Endothelial cell of umbilical vein (primary cell): Measurements from ENCODE around the gene BEND4. TPM values are rescaled to one million over a fixed set of nuclear protein-coding genes. Genes with fewer than 3 reads are reported as not detected.

Experiments used
- BruUV-seq: library from RNA; stranded (reverse); fragments of 400-500 nt; replicated peaks from 2 replicates; lab custom pipeline; 2021; lab: Mats Ljungman, UMichigan
- CTCF ChIA-PET: fragments of 300-600, 350-600 bp; sonication (Branson Sonifier 250); formaldehyde crosslinking; loops from one replicate; lab custom pipeline; 2021; ENCODE audit warnings: antibody characterized with exemption, inconsistent platforms; lab: Charles Lee
- POLR2A ChIA-PET: fragments of 300-600, 350-600 bp; sonication (Branson Sonifier 250); formaldehyde crosslinking; loops from one replicate; lab custom pipeline; 2021; ENCODE audit warnings: antibody characterized with exemption, inconsistent platforms; lab: Charles Lee
- DNase-seq: peaks from one replicate; pipeline ENCODE4 v3.0.0-alpha.2; 2011; ENCODE audit warnings: low read depth, low spot score
- FAIRE-seq: peaks from 2 replicates; lab custom pipeline; 2011; peaks lifted over from hg19 to GRCh38; lab: Jason Lieb, UNC
- H2AFZ ChIP-seq: 2 replicates; pipeline ENCODE4 v1.6.0; 2012; ENCODE audit warnings: low read depth, low read length, control low read depth, inconsistent platforms
- H3K27ac ChIP-seq: 2 replicates; pipeline ENCODE4 v1.5.1; 2011; ENCODE audit warnings: low read depth, mild to moderate bottlenecking, control low read depth, low read length, moderate library complexity; ENCODE audit not compliant: insufficient read depth
- H3K27me3 ChIP-seq, 2 experiments: 2 replicates each; pipeline versions ENCODE4 v1.6.0 to v1.6.1; 2011; ENCODE audit warnings: low read length in 2 of 2, mixed read lengths in 1 of 2; ENCODE audit not compliant: control insufficient read depth in 2 of 2, insufficient read depth in 2 of 2
- H3K36me3 ChIP-seq, 2 experiments: 2 replicates in 1 of 2; 3 replicates in 1 of 2; pipeline ENCODE4 v1.5.1; 2011; ENCODE audit warnings: low read length in 2 of 2, mild to moderate bottlenecking in 1 of 2, moderate library complexity in 1 of 2; ENCODE audit not compliant: control insufficient read depth in 2 of 2, insufficient read depth in 2 of 2; ENCODE audit errors: extremely low read depth in 1 of 2
- H3K4me1 ChIP-seq: 3 replicates; pipeline ENCODE4 v1.5.1; 2011; ENCODE audit warnings: mild to moderate bottlenecking, low read length; ENCODE audit not compliant: control insufficient read depth, insufficient read depth; ENCODE audit errors: extremely low read depth
- H3K4me2 ChIP-seq: 2 replicates; pipeline ENCODE4 v1.6.1; 2011; ENCODE audit warnings: low read length, control low read depth, mixed read lengths; ENCODE audit not compliant: insufficient read depth
- H3K4me3 ChIP-seq, 3 experiments: fragments of 200-600 bp in 1 of 3; sonication (generic), shearing (Covaris generic) in 1 of 3; replicated peaks in 1 of 3; 2 replicates each; pipeline ENCODE4 v1.5.1; 2011 to 2016; ENCODE audit warnings: control low read depth in 3 of 3, low read length in 3 of 3, mild to moderate bottlenecking in 2 of 3, inconsistent platforms in 1 of 3, low read depth in 1 of 3, moderate library complexity in 1 of 3; ENCODE audit not compliant: insufficient read depth in 1 of 3
- H3K79me2 ChIP-seq: 2 replicates; pipeline ENCODE4 v1.6.0; 2012; ENCODE audit warnings: low read length, inconsistent platforms; ENCODE audit not compliant: control insufficient read depth, insufficient read depth
- H3K9ac ChIP-seq: replicated peaks from 2 replicates; pipeline ENCODE3; 2011; ENCODE audit warnings: low read length, control low read depth; ENCODE audit not compliant: insufficient read depth; ENCODE audit errors: extremely low read depth
- H3K9me1 ChIP-seq: replicated peaks from 3 replicates; pipeline ENCODE4 v1.6.0; 2011; ENCODE audit warnings: mild to moderate bottlenecking, low read length; ENCODE audit not compliant: control insufficient read depth, insufficient read depth; ENCODE audit errors: extremely low read depth
- H3K9me3 ChIP-seq: replicated peaks from 2 replicates; pipeline ENCODE4 v1.5.1; 2012; ENCODE audit warnings: low read length, inconsistent platforms; ENCODE audit not compliant: control insufficient read depth, insufficient read depth
- H4K20me1 ChIP-seq: replicated peaks from 2 replicates; pipeline ENCODE3; 2011; ENCODE audit warnings: mild to moderate bottlenecking, low read length; ENCODE audit not compliant: control insufficient read depth, insufficient read depth; ENCODE audit errors: extremely low read depth
- CTCF ChIP-seq, 2 donors: IDR thresholded peaks; 1 replicate in 1 of 2; 2 replicates in 1 of 2; pipeline ENCODE4 v1.5.1; 2011; ENCODE audit warnings: low read length in 2 of 2, mild to moderate bottlenecking in 2 of 2, moderate library complexity in 2 of 2, control low read depth in 1 of 2, inconsistent platforms in 1 of 2, low read depth in 1 of 2; ENCODE audit not compliant: insufficient read depth in 1 of 2; ENCODE audit errors: extremely low read depth in 1 of 2
- EZH2 ChIP-seq: IDR thresholded peaks from 2 replicates; pipeline ENCODE4 v1.6.1; 2012; ENCODE audit warnings: borderline replicate concordance, low read depth, mild to moderate bottlenecking, moderate library complexity, low read length, inconsistent platforms; ENCODE audit not compliant: severe bottlenecking
- GATA2 ChIP-seq: IDR thresholded peaks from 2 replicates; pipeline ENCODE4 v1.7.0; 2011; ENCODE audit warnings: low read depth, mild to moderate bottlenecking, moderate library complexity, mixed read lengths, low read length; ENCODE audit not compliant: insufficient read length, insufficient read depth
- JUN ChIP-seq: IDR thresholded peaks from 2 replicates; pipeline ENCODE4 v1.6.1; 2011; ENCODE audit warnings: borderline replicate concordance, low read depth; ENCODE audit not compliant: insufficient read length, insufficient read depth
- MYC ChIP-seq: IDR thresholded peaks from one replicate; pipeline ENCODE4 v1.6.1; 2011; ENCODE audit warnings: mild to moderate bottlenecking, low read depth, low read length
- POLR2AphosphoS5 ChIP-seq: IDR thresholded peaks from 2 replicates; pipeline ENCODE4 v1.6.1; 2012; ENCODE audit warnings: low read depth, mild to moderate bottlenecking, control low read depth, low read length, moderate library complexity; ENCODE audit not compliant: insufficient read depth
- dilution Hi-C: fragments of 300-500 bp; cut with MboI; formaldehyde crosslinking; loops from one replicate; pipeline ENCODE4 v1.15.0; 2019; ENCODE audit warnings: low sequenced_read_pairs; ENCODE audit not compliant: extremely low pct_ligation_motif_present
- intact Hi-C: fragments of 100-400 bp; cut with micrococcal nuclease; formaldehyde crosslinking; loops from one replicate; pipeline ENCODE4 v1.10.0; 2022
- polyA plus RNA-seq, 4 experiments: library from polyadenylated mRNA; depleted of rRNA in 3 of 4; stranded (reverse) in 3 of 4; unstranded in 1 of 4; fragments of >200 nt; gene quantifications; 2 replicates each; pipeline versions ENCODE4 v1.2.1 to v1.2.3, GENCODE V29; 2011 to 2012; ENCODE audit warnings: missing spikeins in 1 of 4
- total RNA-seq: library from RNA; stranded (reverse); gene quantifications from 2 replicates; pipeline ENCODE4 v1.2.3, GENCODE V29; 2021

The BEND4 gene
- total and polyA plus RNA-seq, 2 donors (not counting 3 experiments of a cell fraction or from before 2014, with no cell fraction given): 0.01 to 0.27 TPM

DNA sequence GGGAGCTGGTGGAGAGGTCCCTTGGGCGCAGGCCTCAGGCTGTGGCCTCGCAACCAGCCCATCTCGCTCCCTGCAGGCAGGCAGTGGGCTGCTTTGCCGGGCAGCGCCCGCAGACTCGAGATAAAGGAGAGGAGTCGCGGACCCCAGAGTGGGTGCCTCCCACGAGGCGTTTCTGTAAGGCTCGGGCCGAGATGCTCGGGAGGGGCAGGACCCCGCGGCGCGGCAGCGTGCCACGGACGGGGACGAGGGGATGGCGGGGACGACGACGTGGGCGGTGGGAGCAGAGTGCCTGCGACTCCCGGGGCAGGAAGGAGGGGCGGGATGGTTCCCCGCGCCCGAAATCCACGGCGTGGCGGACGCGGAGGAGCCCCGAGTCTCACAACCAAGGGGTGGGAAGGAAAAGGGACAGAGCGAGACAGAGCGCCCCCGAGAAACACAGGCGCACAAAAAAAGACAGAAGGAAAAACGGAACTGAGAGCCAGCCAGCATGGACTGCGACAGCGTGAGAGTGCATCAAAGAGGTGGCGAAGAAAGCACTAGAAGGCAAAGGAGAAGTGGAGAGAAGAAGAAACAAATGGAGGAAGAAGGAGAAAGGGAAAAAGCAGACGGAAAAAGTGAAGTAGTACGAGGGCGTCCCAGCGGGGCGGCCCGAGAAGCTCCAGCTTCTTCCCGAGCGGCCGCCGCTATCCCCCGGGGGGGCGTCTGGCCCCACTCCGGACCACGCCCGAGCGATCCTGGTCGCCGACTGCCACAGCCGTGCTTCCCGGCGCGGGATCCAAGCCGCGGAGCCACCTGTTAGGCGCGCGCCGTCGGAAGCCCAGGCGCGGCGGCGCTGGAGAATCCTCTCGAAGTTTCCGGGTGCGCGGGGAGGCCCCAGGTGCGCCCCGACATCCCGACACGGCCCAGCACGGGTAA lies 1.5 kb downstream of the BEND4 start:
- H4K20me1 ChIP-seq: no peaks in the 10 kb centered on the region
- no peaks in the 10 kb centered on the region for H3K9me3 ChIP-seq
- FAIRE-seq (no peak), DNase-seq (no peak)
- ChIA-PET POLR2A (no interaction called here), CTCF (no interaction called here)
- H3K27ac ChIP-seq: no peak overlapping the region
- dilution Hi-C loops (no loop called here), intact Hi-C loops (no loop called here)
- no TSS peak for BruUV-seq
- no peaks in the 10 kb centered on the region for H3K36me3 ChIP-seq
- TF ChIP-seq CTCF (IDR thresholded peaks at IDR 0.05; ENCODE audit: extremely low read depth in 1 of 2, insufficient read depth in 1 of 2, low read depth in 1 of 2, low read length in 2 of 2): no peak
- TF ChIP-seq JUN: no peak
- no peak for TF ChIP-seq MYC
- no peak for TF ChIP-seq GATA2
- TF ChIP-seq POLR2AphosphoS5: no peak
- peak; percentile 86 for TF ChIP-seq EZH2
- peaks cover 7% of the 10 kb centered on the region for H3K4me1 ChIP-seq
- H2AFZ ChIP-seq: peak overlapping the region; percentile 23
- no peaks in the 10 kb centered on the region for H3K79me2 ChIP-seq
- H3K9me1 ChIP-seq: no peaks in the 10 kb centered on the region
- H3K9ac ChIP-seq: no peak overlapping the region
- H3K4me3 ChIP-seq: no peak overlapping the region
- peak overlapping the region; percentile 24 for H3K4me2 ChIP-seq
- peaks cover 42 to 73% of the 10 kb centered on the region in 2 experiments for H3K27me3 ChIP-seq
